ENCODE data around the gene OR2AE1.

The OR2AE1 gene

GRCh38 chr7:99860281-99861127 is 16.3 kb downstream of the OR2AE1 start:
- DNase-seq (ENCODE audit: low read depth): no peak

GRCh38 chr7:99855236-99855635 is 21.6 kb downstream of the OR2AE1 start:
- no peak for DNase-seq (ENCODE audit: low read depth)

DNA sequence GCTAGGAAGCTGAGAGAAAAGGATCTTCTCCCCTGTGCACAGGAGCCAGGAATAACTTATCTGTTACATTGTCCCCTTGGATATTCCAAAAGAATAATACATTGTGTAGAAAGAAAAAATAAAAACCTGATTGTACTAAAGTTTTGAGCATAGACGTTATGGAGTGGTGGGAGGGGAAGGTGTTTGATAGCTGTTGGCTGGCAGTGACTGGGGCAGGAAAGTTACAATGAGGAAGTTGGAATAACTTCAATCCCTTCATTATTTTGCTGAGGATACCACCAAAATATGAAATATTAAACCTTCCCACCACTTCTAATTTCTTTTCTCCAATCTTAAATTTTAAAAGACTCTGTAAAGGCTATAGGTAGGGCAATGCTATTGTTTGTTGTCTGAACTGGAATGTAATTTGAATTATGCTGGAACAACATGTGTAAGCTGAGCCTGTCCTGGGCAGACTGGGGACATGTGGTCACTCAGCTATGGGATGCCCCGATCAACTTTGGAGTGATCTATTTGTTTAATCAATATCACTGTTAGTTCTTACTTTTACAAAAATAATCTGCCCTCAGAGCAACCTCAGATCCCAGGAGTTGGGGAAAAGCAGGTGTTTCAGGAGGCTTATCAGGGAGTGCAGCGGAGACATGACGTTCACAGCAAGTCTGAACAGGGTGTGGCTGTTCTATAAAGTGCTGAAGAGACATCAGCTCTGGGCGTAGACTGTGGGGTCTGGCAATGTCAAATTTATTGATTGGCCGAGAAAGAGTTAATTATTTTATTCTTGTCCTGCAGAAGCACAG is 28.2 kb downstream of the OR2AE1 start:
- no peak for DNase-seq (ENCODE audit: low read depth)

DNA sequence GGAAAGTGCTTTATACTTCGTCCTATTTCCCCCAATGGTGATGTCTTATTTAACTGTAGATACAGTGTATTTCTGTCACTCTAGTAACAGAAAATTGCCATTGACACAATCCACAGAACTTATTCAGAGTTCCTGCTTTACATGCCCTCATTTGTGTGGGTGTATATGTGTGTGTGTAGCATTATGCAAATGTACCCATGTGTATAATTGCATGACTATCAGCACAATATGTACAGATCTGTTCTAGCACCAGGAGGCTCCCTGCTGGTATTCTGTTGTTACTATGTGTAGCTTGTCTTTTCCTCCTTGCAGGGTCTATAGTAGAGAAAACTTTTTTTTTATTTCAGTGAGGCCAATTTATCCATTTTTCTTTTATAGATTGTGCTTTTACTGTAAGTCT is 32.5 kb downstream of the OR2AE1 start:
- DNase-seq (ENCODE audit: low read depth): no peak

DNA sequence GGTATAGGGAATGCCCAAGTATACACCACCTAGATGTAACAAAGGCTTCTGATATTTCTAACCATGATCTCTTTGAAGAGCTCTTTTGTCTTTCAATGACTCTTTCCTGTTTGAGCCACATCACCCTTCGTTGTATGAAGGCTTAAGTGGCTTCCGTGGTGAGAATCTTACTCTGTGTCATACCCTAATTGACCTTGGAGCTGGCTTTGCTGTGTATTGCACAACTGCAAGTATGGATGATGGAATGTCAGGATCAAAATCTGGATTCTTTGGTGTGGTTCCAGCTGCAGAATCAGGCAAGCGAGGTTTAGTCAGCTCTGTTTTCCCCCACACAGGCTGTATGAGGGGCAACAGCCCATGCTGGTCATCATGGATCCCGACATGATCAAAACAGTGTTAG is 33.0 kb downstream of the OR2AE1 start:
- DNase-seq (ENCODE audit: low read depth): no peak

GRCh38 chr7:99842926-99843325 is 33.9 kb downstream of the OR2AE1 start:
- no peak for DNase-seq (ENCODE audit: low read depth)

- DNase-seq (ENCODE audit: low read depth): no peak
Measured at GRCh38 chr7:99840136-99840869, 36.5 kb downstream of the OR2AE1 start.

DNA sequence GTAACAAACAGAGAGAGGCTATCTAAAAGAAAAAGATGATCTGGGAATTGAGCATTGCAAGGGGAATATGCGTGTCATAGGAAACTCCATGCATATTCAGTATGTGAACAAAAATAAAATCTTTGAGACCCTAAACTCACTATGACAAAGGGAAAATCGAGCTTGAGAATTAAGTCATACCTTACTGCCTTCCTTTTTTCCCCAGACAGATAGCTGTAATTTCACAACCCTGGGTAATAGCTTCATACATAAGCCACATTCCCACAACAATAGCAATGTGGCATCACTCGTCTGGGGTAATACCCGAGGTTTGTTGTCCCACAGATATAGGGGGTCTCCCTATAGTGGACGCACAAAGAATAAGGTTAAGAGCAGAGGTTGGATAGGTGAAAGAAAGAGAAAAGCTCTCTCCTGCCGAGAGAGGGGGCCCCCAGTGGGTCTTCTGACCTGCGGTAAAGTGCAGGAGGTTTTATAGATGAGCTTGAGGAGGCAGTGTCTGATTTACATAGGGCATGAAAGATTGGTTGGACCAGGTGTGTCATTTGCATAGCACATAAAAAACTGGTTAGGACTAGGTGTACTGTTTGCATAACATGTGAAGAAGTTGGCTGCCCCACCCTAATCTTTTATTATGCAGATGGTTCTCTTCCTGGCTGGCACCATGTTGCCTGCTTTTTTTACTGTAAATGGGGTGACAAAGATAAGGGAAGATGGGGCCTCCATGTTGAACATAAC is 37.4 kb downstream of the OR2AE1 start:
- no peak for DNase-seq (ENCODE audit: low read depth)

- DNase-seq (ENCODE audit: low read depth): no peak
Measured at GRCh38 chr7:99837649-99838361, 39.0 kb downstream of the OR2AE1 start.

DNA sequence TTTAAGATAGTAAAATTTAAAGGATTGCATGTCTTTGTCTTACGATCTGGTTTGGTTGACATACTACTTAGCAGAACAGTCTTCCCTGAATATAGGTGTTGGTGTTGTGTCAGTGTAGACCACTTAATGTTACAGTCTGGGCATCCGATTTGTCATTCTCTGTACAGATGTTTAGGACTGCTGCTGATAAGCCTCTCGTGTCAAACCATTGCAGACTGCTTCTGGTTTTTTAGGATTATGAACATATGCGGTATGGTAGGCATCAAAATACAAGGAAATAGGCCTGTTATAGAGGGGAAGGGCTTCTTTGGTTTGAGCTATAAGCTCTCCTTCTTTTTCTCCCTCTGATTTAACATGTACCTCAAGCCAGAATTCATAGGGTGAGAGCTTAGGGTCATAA is 41.6 kb downstream of the OR2AE1 start:
- no peak for DNase-seq (ENCODE audit: low read depth)

GRCh38 chr7:99834382-99834781 is 42.5 kb downstream of the OR2AE1 start:
- DNase-seq (ENCODE audit: low read depth): no peak

GRCh38 chr7:99833289-99833877 is 43.5 kb downstream of the OR2AE1 start:
- DNase-seq (ENCODE audit: low read depth): no peak

- DNase-seq (ENCODE audit: low read depth): no peak
Measured at GRCh38 chr7:99831595-99831994, 45.2 kb downstream of the OR2AE1 start.

DNA sequence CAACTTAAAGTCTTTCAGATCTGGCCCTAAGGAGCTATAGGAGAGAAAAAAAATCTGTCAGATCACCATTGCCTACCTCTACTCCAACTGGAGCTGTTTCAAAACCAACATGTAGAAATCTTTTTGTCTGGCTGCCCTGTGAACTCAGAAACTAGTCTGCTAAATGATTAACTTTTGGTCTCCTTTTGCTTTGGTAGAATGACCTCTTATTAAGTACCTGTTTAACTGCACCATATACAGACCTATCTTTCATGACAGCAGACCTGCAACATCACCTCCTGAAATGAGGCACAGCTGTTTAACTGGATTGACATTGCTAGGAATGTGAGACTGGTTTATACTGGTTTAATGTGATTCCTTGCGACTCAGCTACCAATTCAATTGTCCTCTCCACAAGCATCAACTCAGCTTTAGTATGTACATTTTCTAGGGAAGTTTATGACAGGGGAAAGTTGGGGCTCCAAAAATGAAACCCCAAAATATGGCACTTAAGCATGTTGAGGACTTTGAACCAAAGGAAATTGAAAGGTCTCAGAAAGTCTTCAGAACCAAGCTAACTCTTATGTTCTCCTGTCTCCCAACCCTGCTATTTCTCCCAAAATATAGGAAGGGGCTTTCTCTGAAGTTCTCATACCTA is 47.2 kb downstream of the OR2AE1 start:
- DNase-seq (ENCODE audit: low read depth): no peak

DNA sequence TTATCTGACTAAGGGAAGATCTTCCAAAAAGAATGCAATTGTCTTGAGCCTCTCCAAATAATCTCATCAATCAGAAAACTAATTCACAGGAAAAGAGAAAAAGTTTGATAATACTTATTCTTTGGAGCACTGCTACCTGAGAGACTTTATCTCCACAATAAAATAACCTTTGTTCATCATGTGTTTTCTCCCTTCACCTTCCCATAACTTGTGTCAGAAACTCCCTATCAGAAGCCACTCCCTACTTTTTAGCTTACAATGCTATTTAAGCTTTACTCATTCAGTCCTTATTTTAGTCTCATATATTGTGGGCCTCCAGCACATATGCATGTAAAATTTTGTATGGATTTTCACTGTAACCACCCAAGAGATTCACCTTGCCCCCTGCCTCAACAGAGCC is 48.0 kb downstream of the OR2AE1 start:
- DNase-seq (ENCODE audit: low read depth): no peak

DNA sequence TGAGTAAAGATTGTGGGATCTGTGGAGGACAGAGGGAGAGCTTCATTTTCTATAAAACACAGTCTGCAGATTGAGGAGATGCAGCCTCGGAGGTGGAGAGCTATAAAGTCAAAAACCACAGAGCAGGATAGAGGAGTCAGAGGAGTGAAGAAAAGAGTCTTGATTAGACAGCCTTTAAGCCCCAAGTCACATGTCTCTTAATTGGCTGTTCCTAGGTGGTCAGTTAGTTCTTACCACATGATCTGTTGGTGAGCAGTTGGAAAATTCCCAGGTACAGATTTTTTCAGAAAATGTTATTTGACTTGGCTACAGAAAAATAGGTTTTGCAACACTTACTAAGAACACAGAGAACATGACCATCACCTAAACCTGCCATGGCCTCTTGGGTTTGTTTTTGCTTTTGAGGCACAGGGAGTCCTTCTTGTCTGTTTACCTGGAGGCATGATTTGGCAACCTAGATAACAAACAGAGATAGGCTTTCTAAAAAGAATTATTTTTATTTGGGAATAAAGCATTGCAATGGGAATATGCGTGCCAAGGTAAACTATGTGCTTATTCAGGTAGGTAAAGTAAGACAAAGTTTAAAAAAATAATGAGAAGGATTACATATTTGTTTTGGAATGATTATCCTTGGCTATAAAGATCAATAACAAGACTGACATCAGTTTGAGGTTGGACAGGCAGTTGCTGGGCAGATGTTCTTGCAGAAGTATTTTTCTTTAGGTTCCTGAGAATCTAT is 49.6 kb downstream of the OR2AE1 start:
- DNase-seq (ENCODE audit: low read depth): no peak
